Testis (tissue), 2 donors: ENCODE data around the gene PHF1.

ENCODE experiments used
- CTCF ChIP-seq, 3 experiments: fragments of 450-650 bp in 2 of 3; fragments of 200-600 bp in 1 of 3; sonication (generic) in 1 of 3; IDR thresholded peaks; one replicate each; pipeline ENCODE4 v1.5.1; 2016 to 2019; ENCODE audit warnings: antibody characterized with exemption in 3 of 3, mild to moderate bottlenecking in 2 of 3, moderate library complexity in 1 of 3
- POLR2A ChIP-seq: fragments of 450-650 bp; IDR thresholded peaks from one replicate; pipeline ENCODE4 v1.6.1; 2017; ENCODE audit warnings: antibody characterized with exemption, mild to moderate bottlenecking, moderate library complexity

- TF ChIP-seq POLR2A (no peak), CTCF (IDR thresholded peaks at IDR 0.05) (no peak)
Observed at GRCh38 chr6:33372526-33373123, 38.2 kb upstream of the PHF1 start.
